Upper lobe of left lung (tissue), 4 donors: ENCODE results near the gene INPP5D.

ENCODE experiments used
- EP300 ChIP-seq, 4 donors: sonication (generic); formaldehyde crosslinking; IDR thresholded peaks; one replicate each; pipeline ENCODE4 v1.5.1; 2017; ENCODE audit warnings: antibody characterized with exemption in 4 of 4, control low read depth in 2 of 4
- TF ChIP-seq, protein P1 (sequence below), 6 experiments: fragments of 450-650 bp in 4 of 6; fragments of 200-600 bp in 2 of 6; sonication (generic) in 2 of 6; IDR thresholded peaks; one replicate each; pipeline ENCODE4 v1.5.1; 2016 to 2019; ENCODE audit warnings: antibody characterized with exemption in 6 of 6

DNA sequence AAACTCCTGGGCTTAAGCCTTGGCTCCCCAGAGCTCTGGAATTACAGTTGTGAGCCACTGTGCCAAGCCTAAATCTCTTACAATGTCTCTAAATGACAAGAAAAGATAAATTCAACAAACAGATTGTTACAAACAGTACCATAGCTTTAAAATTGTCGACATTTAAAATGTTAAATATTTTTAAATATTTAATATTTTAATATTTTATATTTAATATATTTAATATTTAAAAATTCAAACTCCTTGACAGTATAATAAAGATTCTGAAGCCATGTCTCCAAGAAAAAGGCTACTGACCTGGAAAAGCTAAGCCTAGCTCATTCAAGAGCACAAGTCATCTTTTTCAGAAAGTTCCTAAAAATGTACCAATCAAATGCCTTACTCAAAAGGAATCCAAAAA is 75.3 kb downstream of the INPP5D start:
- TF ChIP-seq, protein P1, sequence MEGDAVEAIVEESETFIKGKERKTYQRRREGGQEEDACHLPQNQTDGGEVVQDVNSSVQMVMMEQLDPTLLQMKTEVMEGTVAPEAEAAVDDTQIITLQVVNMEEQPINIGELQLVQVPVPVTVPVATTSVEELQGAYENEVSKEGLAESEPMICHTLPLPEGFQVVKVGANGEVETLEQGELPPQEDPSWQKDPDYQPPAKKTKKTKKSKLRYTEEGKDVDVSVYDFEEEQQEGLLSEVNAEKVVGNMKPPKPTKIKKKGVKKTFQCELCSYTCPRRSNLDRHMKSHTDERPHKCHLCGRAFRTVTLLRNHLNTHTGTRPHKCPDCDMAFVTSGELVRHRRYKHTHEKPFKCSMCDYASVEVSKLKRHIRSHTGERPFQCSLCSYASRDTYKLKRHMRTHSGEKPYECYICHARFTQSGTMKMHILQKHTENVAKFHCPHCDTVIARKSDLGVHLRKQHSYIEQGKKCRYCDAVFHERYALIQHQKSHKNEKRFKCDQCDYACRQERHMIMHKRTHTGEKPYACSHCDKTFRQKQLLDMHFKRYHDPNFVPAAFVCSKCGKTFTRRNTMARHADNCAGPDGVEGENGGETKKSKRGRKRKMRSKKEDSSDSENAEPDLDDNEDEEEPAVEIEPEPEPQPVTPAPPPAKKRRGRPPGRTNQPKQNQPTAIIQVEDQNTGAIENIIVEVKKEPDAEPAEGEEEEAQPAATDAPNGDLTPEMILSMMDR (IDR thresholded peaks at IDR 0.05): no peak
- no peak for TF ChIP-seq EP300 (IDR thresholded peaks at IDR 0.05)
